ENCODE measurements around the gene ATF3. TPM values are rescaled to one million over a fixed set of nuclear protein-coding genes. Genes with fewer than 3 reads are reported as not detected.

The ATF3 gene
- total RNA-seq, 1 donor from 2014 or later, result 1.8 TPM

DNA sequence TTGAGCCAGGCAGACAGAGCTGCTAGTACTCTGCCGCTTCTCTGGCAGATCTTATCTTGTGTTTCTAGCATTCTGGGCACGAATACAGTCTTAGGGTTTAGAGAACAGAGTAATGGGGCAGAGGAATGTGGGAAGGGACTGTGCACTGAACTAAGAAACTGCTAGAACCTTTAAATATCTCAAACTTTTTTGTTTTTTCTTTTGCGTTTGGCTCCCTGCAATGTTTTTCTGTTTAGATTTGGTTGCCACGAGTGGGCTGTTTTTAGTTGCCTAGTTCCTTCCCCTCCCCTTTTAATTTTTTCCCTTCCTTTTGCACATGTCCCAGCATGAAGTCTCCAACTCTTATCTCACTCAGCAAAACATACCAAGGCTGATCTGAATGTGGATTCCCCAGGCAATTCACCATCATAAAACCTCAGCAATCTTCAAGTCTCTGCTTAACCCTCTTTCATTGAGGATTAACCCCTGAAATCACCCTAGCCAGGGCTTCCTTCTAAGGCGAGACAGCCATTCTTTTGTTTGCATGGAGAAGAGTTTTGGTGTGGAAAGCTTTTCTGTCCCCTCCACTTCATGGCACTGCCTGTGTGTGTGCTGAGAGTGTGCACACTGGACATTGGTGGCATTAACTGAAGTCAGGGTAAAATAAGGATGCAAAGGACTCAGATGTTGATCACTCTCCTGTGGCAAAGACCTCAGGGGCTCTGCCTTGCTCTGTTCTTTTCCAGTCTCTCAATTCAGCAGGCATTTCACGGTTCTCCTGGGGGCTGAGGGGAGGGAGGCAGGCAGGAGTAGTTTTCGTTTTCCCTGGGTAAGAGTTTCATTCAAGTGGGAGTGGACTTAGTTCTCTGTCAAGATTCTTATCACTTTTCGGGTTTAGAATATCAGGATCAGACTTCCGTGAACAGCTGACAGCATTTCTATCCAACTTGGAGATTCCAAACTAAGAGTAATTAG lies 2.8 kb upstream of the ATF3 start:
- peaks cover 3% of the 10 kb centered on the region for H3K36me3 Mint-ChIP-seq (ENCODE audit: low read depth, unreplicated experiment)
- peak overlapping the region; percentile 9 for H3K4me3 Mint-ChIP-seq (ENCODE audit: unreplicated experiment)
- H3K27ac Mint-ChIP-seq (ENCODE audit: unreplicated experiment), result no peak overlapping the region
- H3K4me1 Mint-ChIP-seq (ENCODE audit: unreplicated experiment), result peaks cover 14% of the 10 kb centered on the region
- no peaks in the 10 kb centered on the region for H3K9me3 Mint-ChIP-seq (ENCODE audit: unreplicated experiment)
- DNase-seq (ENCODE audit: low spot score), result no peak
- H3K27me3 Mint-ChIP-seq (ENCODE audit: unreplicated experiment), result peaks cover 16% of the 10 kb centered on the region
- TF ChIP-seq, protein P1, sequence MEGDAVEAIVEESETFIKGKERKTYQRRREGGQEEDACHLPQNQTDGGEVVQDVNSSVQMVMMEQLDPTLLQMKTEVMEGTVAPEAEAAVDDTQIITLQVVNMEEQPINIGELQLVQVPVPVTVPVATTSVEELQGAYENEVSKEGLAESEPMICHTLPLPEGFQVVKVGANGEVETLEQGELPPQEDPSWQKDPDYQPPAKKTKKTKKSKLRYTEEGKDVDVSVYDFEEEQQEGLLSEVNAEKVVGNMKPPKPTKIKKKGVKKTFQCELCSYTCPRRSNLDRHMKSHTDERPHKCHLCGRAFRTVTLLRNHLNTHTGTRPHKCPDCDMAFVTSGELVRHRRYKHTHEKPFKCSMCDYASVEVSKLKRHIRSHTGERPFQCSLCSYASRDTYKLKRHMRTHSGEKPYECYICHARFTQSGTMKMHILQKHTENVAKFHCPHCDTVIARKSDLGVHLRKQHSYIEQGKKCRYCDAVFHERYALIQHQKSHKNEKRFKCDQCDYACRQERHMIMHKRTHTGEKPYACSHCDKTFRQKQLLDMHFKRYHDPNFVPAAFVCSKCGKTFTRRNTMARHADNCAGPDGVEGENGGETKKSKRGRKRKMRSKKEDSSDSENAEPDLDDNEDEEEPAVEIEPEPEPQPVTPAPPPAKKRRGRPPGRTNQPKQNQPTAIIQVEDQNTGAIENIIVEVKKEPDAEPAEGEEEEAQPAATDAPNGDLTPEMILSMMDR (IDR thresholded peaks at IDR 0.05; ENCODE audit: unreplicated experiment), result no peak

DNA sequence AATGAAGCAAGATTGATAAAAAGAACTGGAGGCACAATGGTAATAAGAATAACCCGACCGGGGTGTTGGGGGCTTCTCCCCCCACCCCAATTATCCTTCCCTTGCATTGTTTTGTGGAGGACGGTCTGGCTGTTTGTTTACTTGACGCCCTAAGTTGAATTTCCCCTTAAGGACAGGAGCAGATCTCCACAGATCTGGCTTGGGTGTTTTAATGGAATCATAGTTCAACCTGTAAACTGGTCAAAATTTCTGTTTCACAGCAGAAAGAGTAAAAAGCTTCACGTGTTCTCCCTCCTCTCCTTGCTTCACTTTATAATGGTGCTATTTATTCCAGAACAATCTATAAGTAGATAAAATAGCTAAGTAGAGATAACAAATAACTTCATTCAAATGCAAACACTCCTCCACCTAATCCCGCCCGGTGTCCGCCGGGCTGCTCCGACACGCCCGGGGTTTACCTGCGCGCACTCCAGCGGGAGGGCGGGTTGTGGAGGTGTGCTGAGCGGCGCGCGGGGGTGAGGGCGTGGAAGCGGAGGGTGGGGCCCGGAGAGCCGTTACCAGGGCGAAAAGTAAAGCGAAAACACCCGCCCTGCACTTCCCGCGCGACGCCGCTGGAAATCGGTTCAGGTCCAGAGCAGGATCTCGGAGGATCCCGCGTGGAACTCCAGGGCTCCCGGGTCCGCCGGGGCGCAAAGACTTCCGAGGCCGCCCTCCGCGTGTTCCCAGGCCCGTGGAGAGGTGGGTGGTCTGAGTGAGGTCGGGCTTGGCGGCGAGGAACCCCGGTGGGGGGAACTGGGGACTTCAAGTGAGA lies 2.0 kb upstream of the ATF3 start:
- TF ChIP-seq, protein P1 (IDR thresholded peaks at IDR 0.05; ENCODE audit: unreplicated experiment), result no peak
- peak overlapping the region; percentile 42 for H3K4me3 Mint-ChIP-seq (ENCODE audit: unreplicated experiment)
- H3K27ac Mint-ChIP-seq (ENCODE audit: unreplicated experiment), result no peak overlapping the region
- peak; percentile 12 for DNase-seq (ENCODE audit: low spot score)
- H3K36me3 Mint-ChIP-seq (ENCODE audit: low read depth, unreplicated experiment), result peaks cover 3% of the 10 kb centered on the region
- peaks cover 14% of the 10 kb centered on the region for H3K4me1 Mint-ChIP-seq (ENCODE audit: unreplicated experiment)
- H3K9me3 Mint-ChIP-seq (ENCODE audit: unreplicated experiment), result no peaks in the 10 kb centered on the region
- peaks cover 16% of the 10 kb centered on the region for H3K27me3 Mint-ChIP-seq (ENCODE audit: unreplicated experiment)

DNA sequence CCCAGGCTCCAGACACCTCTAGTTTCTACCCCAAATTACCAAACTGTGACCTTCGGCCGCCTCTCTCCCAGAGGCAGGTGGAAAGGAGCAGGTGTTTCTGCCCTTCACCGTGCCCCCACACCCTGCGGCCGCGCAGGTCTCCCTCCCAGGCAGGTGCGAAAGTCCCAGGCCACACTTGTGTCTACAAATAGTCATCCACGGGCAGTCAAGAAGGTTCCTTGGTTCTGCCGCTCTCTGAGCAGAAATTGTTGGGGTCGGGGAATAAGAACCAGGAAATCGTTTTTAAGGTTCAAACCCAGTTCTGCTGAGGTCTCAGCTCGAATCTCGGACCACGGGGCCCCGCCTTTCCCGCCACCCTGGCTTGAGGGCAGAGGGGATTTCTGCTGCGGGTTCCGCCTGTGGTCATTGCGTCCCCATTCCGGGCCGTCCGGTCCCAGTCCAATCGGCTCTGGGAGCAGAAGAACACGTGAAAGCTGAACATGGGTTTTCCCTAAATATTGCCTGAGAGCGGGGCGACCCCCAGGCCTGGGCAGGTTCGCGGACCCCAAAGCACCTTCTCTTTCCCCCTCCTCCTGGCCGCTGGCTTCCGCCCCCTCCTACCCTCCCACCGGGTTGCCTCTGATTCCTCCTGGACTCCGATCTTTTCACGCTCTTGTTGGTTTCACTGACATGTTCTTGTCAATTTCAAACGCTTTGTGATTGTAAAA lies 1.2 kb upstream of the ATF3 start:
- H3K27me3 Mint-ChIP-seq (ENCODE audit: unreplicated experiment), result peaks cover 16% of the 10 kb centered on the region
- no peaks in the 10 kb centered on the region for H3K9me3 Mint-ChIP-seq (ENCODE audit: unreplicated experiment)
- H3K36me3 Mint-ChIP-seq (ENCODE audit: low read depth, unreplicated experiment), result peaks cover 3% of the 10 kb centered on the region
- DNase-seq (ENCODE audit: low spot score), result no peak
- no peak overlapping the region for H3K27ac Mint-ChIP-seq (ENCODE audit: unreplicated experiment)
- TF ChIP-seq, protein P1 (IDR thresholded peaks at IDR 0.05; ENCODE audit: unreplicated experiment), result no peak
- H3K4me3 Mint-ChIP-seq (ENCODE audit: unreplicated experiment), result peak overlapping the region; percentile 89
- H3K4me1 Mint-ChIP-seq (ENCODE audit: unreplicated experiment), result peaks cover 14% of the 10 kb centered on the region

DNA sequence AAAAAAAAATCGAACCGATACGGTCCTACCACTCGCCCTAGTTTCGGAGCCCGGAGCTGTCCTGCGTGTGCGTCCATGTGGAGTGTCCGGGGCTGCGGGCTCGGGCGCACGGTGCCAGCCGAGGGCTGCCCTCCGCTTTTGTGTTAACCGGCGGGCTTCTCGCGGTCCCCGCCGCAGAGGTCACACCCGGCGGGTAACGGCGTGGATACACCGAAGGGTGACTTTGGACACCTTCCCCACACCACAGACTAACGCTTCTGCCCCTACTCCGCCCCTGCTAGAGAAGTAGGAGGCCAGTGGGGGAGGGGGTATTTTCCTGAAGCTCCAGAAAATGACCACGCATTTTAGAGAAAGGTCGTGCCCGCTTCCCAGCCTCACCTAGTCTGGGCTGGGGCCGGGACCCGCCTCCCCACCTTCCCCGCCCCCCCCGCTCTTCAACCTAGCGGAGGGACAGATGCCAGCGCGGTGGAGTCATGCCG lies 609 bp upstream of the ATF3 start:
- H3K9me3 Mint-ChIP-seq (ENCODE audit: unreplicated experiment), result no peaks in the 10 kb centered on the region
- TF ChIP-seq, protein P1 (IDR thresholded peaks at IDR 0.05; ENCODE audit: unreplicated experiment), result no peak
- H3K36me3 Mint-ChIP-seq (ENCODE audit: low read depth, unreplicated experiment), result peaks cover 3% of the 10 kb centered on the region
- no peak overlapping the region for H3K27ac Mint-ChIP-seq (ENCODE audit: unreplicated experiment)
- peaks cover 16% of the 10 kb centered on the region for H3K27me3 Mint-ChIP-seq (ENCODE audit: unreplicated experiment)
- peaks cover 14% of the 10 kb centered on the region for H3K4me1 Mint-ChIP-seq (ENCODE audit: unreplicated experiment)
- DNase-seq (ENCODE audit: low spot score), result peak; percentile 19
- H3K4me3 Mint-ChIP-seq (ENCODE audit: unreplicated experiment), result peak overlapping the region; percentile 89
